MCF 10A (cell line): Measurements from ENCODE around the gene CAPN9. TPM values are rescaled to one million over a fixed set of nuclear protein-coding genes. Genes with fewer than 3 reads are reported as not detected.

Source experiments
- BruUV-seq: library from RNA; stranded (reverse); fragments of 400-500 nt; replicated peaks from 2 replicates; lab custom pipeline; 2021; lab: Mats Ljungman, UMichigan
- CTCF ChIA-PET: fragments of 300-600 bp; sonication (Branson Sonifier 250); formaldehyde crosslinking; extraction: SDS; loops from one replicate; lab custom pipeline; 2021; ENCODE audit warnings: antibody characterized with exemption, inconsistent platforms; lab: Yijun Ruan, JAX
- POLR2A ChIA-PET: fragments of 300-600, 350-650 bp; sonication (Branson Sonifier 250); formaldehyde crosslinking; extraction: SDS; loops from one replicate; lab custom pipeline; 2020; ENCODE audit warnings: antibody characterized with exemption, inconsistent platforms; lab: Yijun Ruan, JAX
- DNase-seq: peaks from one replicate; pipeline ENCODE4 v3.0.0-alpha.2; 2018; ENCODE audit not compliant: unreplicated experiment
- H3K27ac Mint-ChIP-seq: one replicate; pipeline ENCODE4 v1.8.0; 2022; ENCODE audit warnings: mild to moderate bottlenecking, low read depth, mixed read lengths; ENCODE audit not compliant: unreplicated experiment
- H3K27me3 Mint-ChIP-seq: one replicate; pipeline ENCODE4 v1.8.0; 2022; ENCODE audit warnings: mixed read lengths; ENCODE audit not compliant: insufficient read depth, unreplicated experiment
- H3K36me3 Mint-ChIP-seq: one replicate; pipeline ENCODE4 v1.8.0; 2022; ENCODE audit warnings: mild to moderate bottlenecking, moderate library complexity, mixed read lengths; ENCODE audit not compliant: insufficient read depth, unreplicated experiment
- H3K4me1 Mint-ChIP-seq: one replicate; pipeline ENCODE4 v1.8.0; 2022; ENCODE audit warnings: mixed read lengths; ENCODE audit not compliant: insufficient read depth, unreplicated experiment
- H3K4me3 Mint-ChIP-seq: one replicate; pipeline ENCODE4 v1.8.0; 2022; ENCODE audit warnings: mild to moderate bottlenecking, moderate library complexity, mixed read lengths; ENCODE audit not compliant: unreplicated experiment
- H3K9me3 Mint-ChIP-seq: one replicate; pipeline ENCODE4 v1.8.0; 2022; ENCODE audit warnings: mixed read lengths; ENCODE audit not compliant: unreplicated experiment
- CTCF ChIP-seq: fragments of 200-600 bp; IDR thresholded peaks from one replicate; pipeline ENCODE4 v1.8.0; 2022; ENCODE audit warnings: antibody characterized with exemption, mild to moderate bottlenecking; ENCODE audit not compliant: unreplicated experiment
- intact Hi-C: fragments of 100-400 bp; cut with micrococcal nuclease; formaldehyde crosslinking; loops from 2 replicates; pipeline ENCODE4 v1.14.1; 2022
- total RNA-seq: library from RNA; stranded (reverse); gene quantifications from 2 replicates; pipeline ENCODE4 v1.2.3, GENCODE V29; 2022

Gene CAPN9
- total RNA-seq, 1 experiment from 2014 or later, result not detected

- no peak overlapping the region for H3K4me3 Mint-ChIP-seq
- H3K36me3 Mint-ChIP-seq, result no peaks in the 10 kb centered on the region
- ChIA-PET CTCF (interaction anchor here (0.7 to 5.9 kb wide), 3 partner anchors 11 to 49 kb away, joined by 3 to 43 read pairs (median 5); no protein-coding TSS in a partner anchor), POLR2A (interaction anchor here (1.1 kb wide), 1 partner anchor 528 kb away, joined by 3 read pairs; the partner anchor contains the start of genes EXOC8 and SPRTN)
- no peaks in the 10 kb centered on the region for H3K4me1 Mint-ChIP-seq
- intact Hi-C loops, result no loop called here
- TF ChIP-seq CTCF, result no peak
- H3K9me3 Mint-ChIP-seq, result peaks cover 15% of the 10 kb centered on the region
- BruUV-seq, result no TSS peak
- DNase-seq, result no peak
- H3K27me3 Mint-ChIP-seq, result peaks cover 31% of the 10 kb centered on the region
- no peak overlapping the region for H3K27ac Mint-ChIP-seq
Observed at GRCh38 chr1:230809256-230809990, 62.2 kb downstream of the CAPN9 start.

- peaks cover 35% of the 10 kb centered on the region for H3K27me3 Mint-ChIP-seq
- intact Hi-C loops, result no loop called here
- no peak overlapping the region for H3K27ac Mint-ChIP-seq
- ChIA-PET POLR2A (interaction anchor here (0.6 to 1.4 kb wide), 3 partner anchors 8 to 18 kb away, joined by 3 read pairs; no protein-coding TSS in a partner anchor), CTCF (interaction anchor here (5.9 kb wide), 1 partner anchor 15 kb away, joined by 43 read pairs; no protein-coding TSS in a partner anchor)
- H3K36me3 Mint-ChIP-seq, result no peaks in the 10 kb centered on the region
- no peak overlapping the region for H3K4me3 Mint-ChIP-seq
- no TSS peak for BruUV-seq
- peaks cover 15% of the 10 kb centered on the region for H3K9me3 Mint-ChIP-seq
- no peak for TF ChIP-seq CTCF
- no peak for DNase-seq
- no peaks in the 10 kb centered on the region for H3K4me1 Mint-ChIP-seq
Observed at GRCh38 chr1:230812568-230812967, 65.4 kb downstream of the CAPN9 start.

DNA sequence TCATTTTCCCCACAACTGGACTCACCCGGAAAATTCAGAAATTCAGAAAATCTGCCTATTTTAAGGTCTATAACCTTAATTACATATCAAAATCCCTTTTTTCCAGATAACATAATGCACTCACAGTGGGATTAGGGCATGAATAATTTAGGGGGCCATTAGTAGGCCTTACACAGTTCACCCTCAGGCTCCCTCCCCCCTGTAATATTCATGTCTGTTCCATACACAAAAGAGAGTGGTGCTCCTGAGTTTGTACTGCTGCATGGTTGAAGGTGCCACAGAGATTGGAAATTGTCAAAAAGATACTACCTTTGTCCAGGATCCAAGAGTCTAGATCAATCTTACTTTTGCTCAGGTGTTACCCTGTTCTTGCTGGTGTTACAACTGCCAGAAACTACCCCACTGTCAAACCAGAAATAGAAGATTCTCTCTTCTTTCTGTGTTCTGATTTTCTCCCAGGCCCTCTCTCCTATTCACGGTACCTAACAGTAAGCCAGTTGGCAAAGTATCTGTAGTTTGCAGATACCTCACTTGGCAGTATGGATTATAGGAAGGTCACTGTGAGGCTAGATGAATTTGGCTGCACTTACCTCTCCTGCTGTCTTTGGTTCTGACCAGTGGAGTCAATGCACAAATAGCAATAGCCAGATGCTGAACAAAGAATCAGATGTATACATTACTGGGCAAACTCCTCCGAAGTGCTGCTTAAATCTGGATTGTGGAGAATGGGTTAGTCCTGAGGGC is 67.9 kb downstream of the CAPN9 start:
- CTCF ChIA-PET, result interaction anchor here (0.8 kb wide), 2 partner anchors 15 to 17 kb away, joined by 3 to 4 read pairs; no protein-coding TSS in a partner anchor
- H3K9me3 Mint-ChIP-seq, result peaks cover 15% of the 10 kb centered on the region

More for the DNA sequence above, 67.9 kb downstream of the CAPN9 start:
- intact Hi-C loops, result no loop called here
- no peak overlapping the region for H3K4me3 Mint-ChIP-seq
- POLR2A ChIA-PET, result interaction anchor here (0.8 to 1.3 kb wide), 5 partner anchors 10 to 21 kb away, joined by 3 to 4 read pairs (median 3); no protein-coding TSS in a partner anchor
- TF ChIP-seq CTCF, result no peak
- H3K27me3 Mint-ChIP-seq, result peaks cover 40% of the 10 kb centered on the region
- no peaks in the 10 kb centered on the region for H3K36me3 Mint-ChIP-seq
- no TSS peak for BruUV-seq
- H3K4me1 Mint-ChIP-seq, result no peaks in the 10 kb centered on the region
- H3K27ac Mint-ChIP-seq, result no peak overlapping the region
- no peak for DNase-seq
